SK-N-SH (cell line): ENCODE results near the gene MEIS2. TPM values are rescaled to one million over a fixed set of nuclear protein-coding genes. Genes with fewer than 3 reads are reported as not detected.

Source experiments
- CTCF ChIA-PET: fragments of 300-600, 350-600 bp; formaldehyde crosslinking; extraction: SDS; loops from one replicate; lab custom pipeline; 2021; lab: Yijun Ruan, JAX
- POLR2A ChIA-PET: fragments of 350-600 bp; sonication (Branson Sonifier 250); formaldehyde crosslinking; extraction: SDS; loops from one replicate; lab custom pipeline; 2020; ENCODE audit warnings: antibody characterized with exemption, inconsistent platforms; lab: Yijun Ruan, JAX
- DNase-seq: peaks from one replicate; pipeline ENCODE4 v3.0.0; 2012
- H2AFZ ChIP-seq: fragments of 200-600 bp; sonication (generic); 2 replicates; pipeline ENCODE4 v1.8.1; 2016; ENCODE audit warnings: antibody characterized with exemption, mild to moderate bottlenecking, low read depth
- H3F3A ChIP-seq: fragments of 200-600 bp; sonication (generic); replicated peaks from 2 replicates; pipeline ENCODE3; 2016; ENCODE audit warnings: antibody characterized with exemption, mild to moderate bottlenecking; ENCODE audit not compliant: insufficient read depth
- H3K27ac ChIP-seq, 2 experiments: fragments of 200-500 bp in 1 of 2; fragments of 200-600 bp in 1 of 2; sonication (Bioruptor generic) in 1 of 2; sonication (generic), shearing (Covaris generic) in 1 of 2; 2 replicates each; pipeline versions ENCODE4 v1.5.1 to v1.6.1; 2014 to 2016; ENCODE audit warnings: low read depth in 2 of 2, inconsistent platforms in 1 of 2, low read length in 1 of 2, mild to moderate bottlenecking in 1 of 2, mixed read lengths in 1 of 2
- H3K27me3 ChIP-seq: fragments of 200-600 bp; sonication (generic), shearing (Covaris generic); 2 replicates; pipeline ENCODE4 v1.6.1; 2016; ENCODE audit warnings: mixed run types; ENCODE audit not compliant: insufficient read depth
- H3K36me3 ChIP-seq, 2 experiments: fragments of 200-500 bp in 1 of 2; fragments of 200-600 bp in 1 of 2; sonication (Bioruptor generic) in 1 of 2; sonication (generic) in 1 of 2; replicated peaks in 1 of 2; 2 replicates each; pipeline versions ENCODE3 to v1.5.1; 2014 to 2016; ENCODE audit warnings: low read length in 1 of 2, mild to moderate bottlenecking in 1 of 2; ENCODE audit not compliant: insufficient read depth in 2 of 2, control insufficient read depth in 1 of 2
- H3K4me1 ChIP-seq, 2 experiments: fragments of 200-500 bp in 1 of 2; fragments of 200-600 bp in 1 of 2; sonication (Bioruptor generic) in 1 of 2; sonication (generic), shearing (Covaris generic) in 1 of 2; 2 replicates each; pipeline versions ENCODE4 v1.5.1 to v1.6.1; 2014 to 2016; ENCODE audit warnings: low read depth in 1 of 2, low read length in 1 of 2, mixed run types in 1 of 2; ENCODE audit not compliant: insufficient read depth in 2 of 2, control insufficient read depth in 1 of 2
- H3K4me2 ChIP-seq: fragments of 200-600 bp; sonication (generic), shearing (Covaris generic); 2 replicates; pipeline ENCODE4 v1.6.1; 2017; ENCODE audit warnings: mixed run types
- H3K4me3 ChIP-seq, 2 experiments: fragments of 200-500 bp in 1 of 2; fragments of 200-600 bp in 1 of 2; sonication (Bioruptor generic) in 1 of 2; sonication (generic), shearing (Covaris generic) in 1 of 2; 2 replicates each; pipeline versions ENCODE4 v1.5.1 to v1.8.1; 2014 to 2016; ENCODE audit warnings: low read depth in 2 of 2, inconsistent platforms in 1 of 2, low read length in 1 of 2, mild to moderate bottlenecking in 1 of 2, mixed read lengths in 1 of 2, moderate library complexity in 1 of 2
- H3K79me2 ChIP-seq: fragments of 200-600 bp; sonication (generic); 2 replicates; pipeline ENCODE4 v1.8.1; 2017; ENCODE audit warnings: mild to moderate bottlenecking; ENCODE audit not compliant: insufficient read depth
- H3K9ac ChIP-seq: fragments of 200-600 bp; sonication (generic); 2 replicates; pipeline ENCODE4 v1.6.1; 2017; ENCODE audit warnings: mixed run types
- H3K9me2 ChIP-seq: fragments of 200-600 bp; sonication (generic); 2 replicates; pipeline ENCODE4 v1.6.1; 2017; ENCODE audit warnings: mixed run types
- H3K9me3 ChIP-seq: fragments of 200-600 bp; sonication (generic); 2 replicates; pipeline ENCODE4 v1.6.1; 2017; ENCODE audit warnings: mixed run types, mild to moderate bottlenecking, moderate library complexity
- H4K20me1 ChIP-seq: fragments of 200-600 bp; sonication (generic); 2 replicates; pipeline ENCODE4 v1.6.1; 2017; ENCODE audit warnings: mild to moderate bottlenecking, mixed run types; ENCODE audit not compliant: insufficient read depth
- CHD2 ChIP-seq: fragments of 150-350 bp; IDR thresholded peaks from 2 replicates; pipeline ENCODE4 v1.6.1; 2018; ENCODE audit warnings: low read length; ENCODE audit not compliant: partially characterized antibody
- EZH2phosphoT487 ChIP-seq: fragments of 200-600 bp; sonication (generic); IDR thresholded peaks from 2 replicates; pipeline ENCODE4 v1.6.1; 2017; ENCODE audit warnings: low read depth, mixed run types, mild to moderate bottlenecking, antibody characterized with exemption, moderate library complexity, borderline replicate concordance
- GABPA ChIP-seq: IDR thresholded peaks from 2 replicates; pipeline ENCODE4 v1.4.0; 2012; ENCODE audit warnings: low read depth, mild to moderate bottlenecking
- RCOR1 ChIP-seq: fragments of 150-350 bp; IDR thresholded peaks from 2 replicates; pipeline ENCODE4 v1.6.1; 2017; ENCODE audit warnings: antibody characterized with exemption, low read length
- REST ChIP-seq: IDR thresholded peaks from 2 replicates; pipeline ENCODE4 v1.6.1; 2012; ENCODE audit warnings: mild to moderate bottlenecking, low read depth, low read length, moderate library complexity
- SIN3A ChIP-seq: IDR thresholded peaks from 2 replicates; pipeline ENCODE4 v1.6.1; 2012; ENCODE audit warnings: low read depth, mild to moderate bottlenecking, low read length, moderate library complexity, borderline replicate concordance
- TAF1 ChIP-seq: IDR thresholded peaks from 2 replicates; pipeline ENCODE4 v1.6.1; 2012; ENCODE audit warnings: low read depth, mild to moderate bottlenecking, low read length, moderate library complexity, borderline replicate concordance
- TCF12 ChIP-seq: IDR thresholded peaks from 2 replicates; pipeline ENCODE4 v1.4.0; 2012
- TEAD4 ChIP-seq: IDR thresholded peaks from 2 replicates; pipeline ENCODE4 v1.4.0; 2012; ENCODE audit warnings: mild to moderate bottlenecking, borderline replicate concordance; ENCODE audit not compliant: insufficient read depth
- YY1 ChIP-seq: IDR thresholded peaks from 2 replicates; pipeline ENCODE4 v1.4.0; 2012; ENCODE audit warnings: low read depth, mild to moderate bottlenecking
- ZBTB33 ChIP-seq: IDR thresholded peaks from 2 replicates; pipeline ENCODE4 v1.4.0; 2012; ENCODE audit warnings: low read depth, borderline replicate concordance
- WGBS: methylation state at CpG from one replicate; pipeline ENCODE4 v1.1.6; 2017; ENCODE audit warnings: low lambda C conversion rate; 5-methylcytosine and 5-hydroxymethylcytosine counted together
- polyA plus RNA-seq, 3 experiments: library from polyadenylated mRNA; depleted of rRNA; stranded (reverse); fragments of >200 nt; gene quantifications; 2 replicates each; pipeline ENCODE4 v1.2.3, GENCODE V29; 2012
- TF ChIP-seq, protein P1 (sequence below): IDR thresholded peaks from 2 replicates; pipeline ENCODE4; 2012
- TF ChIP-seq, protein P2 (sequence below): fragments of 200-600 bp; sonication (generic); IDR thresholded peaks from 2 replicates; pipeline ENCODE4 v1.6.1; 2017; ENCODE audit warnings: antibody characterized with exemption, mild to moderate bottlenecking, moderate library complexity

Gene MEIS2
- polyA plus RNA-seq, 1 of the 3 experiments (the other 2 are of a cell fraction): 146 TPM

GRCh38 chr15:36867436-36867835 is 232.9 kb downstream of the MEIS2 start:
- H3K36me3 ChIP-seq: peaks cover 0 to 6% of the 10 kb centered on the region in 2 experiments
- CTCF ChIA-PET: interaction anchor here (0.7 kb wide), 1 partner anchor 367 kb away, joined by 4 read pairs; no protein-coding TSS in a partner anchor

More at GRCh38 chr15:36867436-36867835, 232.9 kb downstream of the MEIS2 start:
- TF ChIP-seq, protein P1, sequence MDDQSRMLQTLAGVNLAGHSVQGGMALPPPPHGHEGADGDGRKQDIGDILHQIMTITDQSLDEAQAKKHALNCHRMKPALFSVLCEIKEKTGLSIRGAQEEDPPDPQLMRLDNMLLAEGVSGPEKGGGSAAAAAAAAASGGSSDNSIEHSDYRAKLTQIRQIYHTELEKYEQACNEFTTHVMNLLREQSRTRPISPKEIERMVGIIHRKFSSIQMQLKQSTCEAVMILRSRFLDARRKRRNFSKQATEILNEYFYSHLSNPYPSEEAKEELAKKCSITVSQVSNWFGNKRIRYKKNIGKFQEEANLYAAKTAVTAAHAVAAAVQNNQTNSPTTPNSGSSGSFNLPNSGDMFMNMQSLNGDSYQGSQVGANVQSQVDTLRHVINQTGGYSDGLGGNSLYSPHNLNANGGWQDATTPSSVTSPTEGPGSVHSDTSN: no peak
- no peak for TF ChIP-seq ZBTB33
- no peak for TF ChIP-seq TEAD4
- no peak for TF ChIP-seq REST
- no peak for TF ChIP-seq YY1
- TF ChIP-seq GABPA: no peak
- TF ChIP-seq RCOR1: no peak
- TF ChIP-seq TCF12: no peak
- TF ChIP-seq, protein P2, sequence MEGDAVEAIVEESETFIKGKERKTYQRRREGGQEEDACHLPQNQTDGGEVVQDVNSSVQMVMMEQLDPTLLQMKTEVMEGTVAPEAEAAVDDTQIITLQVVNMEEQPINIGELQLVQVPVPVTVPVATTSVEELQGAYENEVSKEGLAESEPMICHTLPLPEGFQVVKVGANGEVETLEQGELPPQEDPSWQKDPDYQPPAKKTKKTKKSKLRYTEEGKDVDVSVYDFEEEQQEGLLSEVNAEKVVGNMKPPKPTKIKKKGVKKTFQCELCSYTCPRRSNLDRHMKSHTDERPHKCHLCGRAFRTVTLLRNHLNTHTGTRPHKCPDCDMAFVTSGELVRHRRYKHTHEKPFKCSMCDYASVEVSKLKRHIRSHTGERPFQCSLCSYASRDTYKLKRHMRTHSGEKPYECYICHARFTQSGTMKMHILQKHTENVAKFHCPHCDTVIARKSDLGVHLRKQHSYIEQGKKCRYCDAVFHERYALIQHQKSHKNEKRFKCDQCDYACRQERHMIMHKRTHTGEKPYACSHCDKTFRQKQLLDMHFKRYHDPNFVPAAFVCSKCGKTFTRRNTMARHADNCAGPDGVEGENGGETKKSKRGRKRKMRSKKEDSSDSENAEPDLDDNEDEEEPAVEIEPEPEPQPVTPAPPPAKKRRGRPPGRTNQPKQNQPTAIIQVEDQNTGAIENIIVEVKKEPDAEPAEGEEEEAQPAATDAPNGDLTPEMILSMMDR: no peak
- TF ChIP-seq TAF1: no peak
- TF ChIP-seq EZH2phosphoT487: no peak
- TF ChIP-seq SIN3A: no peak
- TF ChIP-seq CHD2: no peak
- TF ChIP-seq, all 33 proteins: peak for 0
- Histone ChIP-seq H3K27ac (no peak overlapping the region), H3K4me2 (no peak overlapping the region), H3K4me1 (no peaks in the 10 kb centered on the region), H3K4me3 (no peak overlapping the region), H2AFZ (no peak overlapping the region), H3K9ac (no peak overlapping the region), H3K79me2 (no peaks in the 10 kb centered on the region), H3K9me3 (no peaks in the 10 kb centered on the region), H4K20me1 (no peaks in the 10 kb centered on the region), H3K9me2 (no peaks in the 10 kb centered on the region), H3F3A (no peaks in the 10 kb centered on the region), H3K27me3 (no peaks in the 10 kb centered on the region)
- POLR2A ChIA-PET: no interaction called here
- DNase-seq: no peak
- WGBS: 92% methylated on average over 4 of the region's 4 CpGs
